ENCODE measurements around the gene NFASC. TPM values are rescaled to one million over a fixed set of nuclear protein-coding genes. Genes with fewer than 3 reads are reported as not detected.

NFASC gene
- total and polyA plus RNA-seq, 2 donors (not counting 3 experiments of a cell fraction or from before 2014, with no cell fraction given), result not detected

- H4K20me1 ChIP-seq (replicated peaks; ENCODE audit: control insufficient read depth, extremely low read depth, insufficient read depth, low read length), result no peaks in the 10 kb centered on the region
- no peaks in the 10 kb centered on the region for H3K9me1 ChIP-seq (replicated peaks; ENCODE audit: control insufficient read depth, extremely low read depth, insufficient read depth, low read length)
- H3K9ac ChIP-seq (replicated peaks; ENCODE audit: extremely low read depth, insufficient read depth, low read length), result no peak overlapping the region
- no peaks in the 10 kb centered on the region for H3K36me3 ChIP-seq (ENCODE audit: control insufficient read depth in 2 of 2, extremely low read depth in 1 of 2, insufficient read depth in 2 of 2, low read length in 2 of 2)
- ChIA-PET CTCF (interaction anchor here (2.1 kb wide), 1 partner anchor 45 kb away, joined by 20 read pairs; no protein-coding TSS in a partner anchor), POLR2A (no interaction called here)
- DNase-seq (ENCODE audit: low read depth, low spot score) (no peak), FAIRE-seq (no peak)
- no peaks in the 10 kb centered on the region for H3K79me2 ChIP-seq (ENCODE audit: control insufficient read depth, insufficient read depth, low read length)
- intact Hi-C loops (cut with micrococcal nuclease) (no loop called here), dilution Hi-C loops (cut with MboI; ENCODE audit: extremely low pct_ligation_motif_present, low sequenced_read_pairs) (no loop called here)
- no peaks in the 10 kb centered on the region for H3K9me3 ChIP-seq (replicated peaks; ENCODE audit: control insufficient read depth, insufficient read depth, low read length)
- H2AFZ ChIP-seq (ENCODE audit: low read depth, low read length), result no peak overlapping the region
- TF ChIP-seq CTCF (IDR thresholded peaks at IDR 0.05; ENCODE audit: extremely low read depth in 1 of 2, insufficient read depth in 1 of 2, low read depth in 1 of 2, low read length in 2 of 2), result no peak
- no peak for TF ChIP-seq GATA2 (IDR thresholded peaks at IDR 0.05; ENCODE audit: insufficient read depth, insufficient read length, low read depth, low read length)
- BruUV-seq (replicated peaks), result no TSS peak
- H3K27ac ChIP-seq (ENCODE audit: insufficient read depth, low read depth, low read length), result no peak overlapping the region
- H3K4me2 ChIP-seq (ENCODE audit: insufficient read depth, low read length), result no peak overlapping the region
- H3K27me3 ChIP-seq (ENCODE audit: control insufficient read depth in 2 of 2, insufficient read depth in 2 of 2, low read length in 2 of 2), result peaks cover 3 to 5% of the 10 kb centered on the region in 2 experiments
- no peak overlapping the region for H3K4me3 ChIP-seq (replicated peaks in 1 of 3; ENCODE audit: insufficient read depth in 1 of 3, low read depth in 1 of 3, low read length in 3 of 3)
- no peaks in the 10 kb centered on the region for H3K4me1 ChIP-seq (ENCODE audit: control insufficient read depth, extremely low read depth, insufficient read depth, low read length)
Measured at GRCh38 chr1:205016584-205016983, 145.9 kb downstream of the NFASC start.

GRCh38 chr1:205017001-205017400 is 146.3 kb downstream of the NFASC start:
- no peak overlapping the region for H2AFZ ChIP-seq (ENCODE audit: low read depth, low read length)
- no peaks in the 10 kb centered on the region for H4K20me1 ChIP-seq (replicated peaks; ENCODE audit: control insufficient read depth, extremely low read depth, insufficient read depth, low read length)
- no peak overlapping the region for H3K4me3 ChIP-seq (replicated peaks in 1 of 3; ENCODE audit: insufficient read depth in 1 of 3, low read depth in 1 of 3, low read length in 3 of 3)
- no peak overlapping the region for H3K27ac ChIP-seq (ENCODE audit: insufficient read depth, low read depth, low read length)
- intact Hi-C loops (cut with micrococcal nuclease), result no loop called here
- H3K9ac ChIP-seq (replicated peaks; ENCODE audit: extremely low read depth, insufficient read depth, low read length), result no peak overlapping the region
- DNase-seq (ENCODE audit: low read depth, low spot score), result no peak
- no peak overlapping the region for H3K4me2 ChIP-seq (ENCODE audit: insufficient read depth, low read length)
- H3K9me1 ChIP-seq (replicated peaks; ENCODE audit: control insufficient read depth, extremely low read depth, insufficient read depth, low read length), result no peaks in the 10 kb centered on the region
- H3K79me2 ChIP-seq (ENCODE audit: control insufficient read depth, insufficient read depth, low read length), result no peaks in the 10 kb centered on the region
- TF ChIP-seq EZH2 (IDR thresholded peaks at IDR 0.05; ENCODE audit: borderline replicate concordance, low read depth, low read length, severe bottlenecking), result no peak
- no peak for TF ChIP-seq POLR2AphosphoS5 (IDR thresholded peaks at IDR 0.05; ENCODE audit: insufficient read depth, low read depth, low read length)
- no peak for TF ChIP-seq JUN (IDR thresholded peaks at IDR 0.05; ENCODE audit: borderline replicate concordance, insufficient read depth, insufficient read length, low read depth)
- no peak for TF ChIP-seq POLR2A (IDR thresholded peaks at IDR 0.05; ENCODE audit: low read depth, low read length)
- no peak for TF ChIP-seq FOS (IDR thresholded peaks at IDR 0.05; ENCODE audit: borderline replicate concordance, insufficient read depth, low read length)
- no peak for TF ChIP-seq GATA2 (IDR thresholded peaks at IDR 0.05; ENCODE audit: insufficient read depth, insufficient read length, low read depth, low read length)
- TF ChIP-seq MYC (IDR thresholded peaks at IDR 0.05; ENCODE audit: low read depth, low read length), result no peak
- TF ChIP-seq, protein P1, sequence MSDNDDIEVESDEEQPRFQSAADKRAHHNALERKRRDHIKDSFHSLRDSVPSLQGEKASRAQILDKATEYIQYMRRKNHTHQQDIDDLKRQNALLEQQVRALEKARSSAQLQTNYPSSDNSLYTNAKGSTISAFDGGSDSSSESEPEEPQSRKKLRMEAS (IDR thresholded peaks at IDR 0.05; ENCODE audit: insufficient read depth, insufficient read length), result no peak
- no peak for TF ChIP-seq CTCF (IDR thresholded peaks at IDR 0.05; ENCODE audit: extremely low read depth in 1 of 2, insufficient read depth in 1 of 2, low read depth in 1 of 2, low read length in 2 of 2)
- H3K9me3 ChIP-seq (replicated peaks; ENCODE audit: control insufficient read depth, insufficient read depth, low read length), result no peaks in the 10 kb centered on the region
- ChIA-PET POLR2A (no interaction called here), CTCF (interaction anchor here (0.6 kb wide), 1 partner anchor 11 kb away, joined by 3 read pairs; no protein-coding TSS in a partner anchor)
- no peaks in the 10 kb centered on the region for H3K36me3 ChIP-seq (ENCODE audit: control insufficient read depth in 2 of 2, extremely low read depth in 1 of 2, insufficient read depth in 2 of 2, low read length in 2 of 2)
- no peaks in the 10 kb centered on the region for H3K4me1 ChIP-seq (ENCODE audit: control insufficient read depth, extremely low read depth, insufficient read depth, low read length)
- FAIRE-seq, result no peak
- H3K27me3 ChIP-seq (ENCODE audit: control insufficient read depth in 2 of 2, insufficient read depth in 2 of 2, low read length in 2 of 2), result peaks cover 3 to 5% of the 10 kb centered on the region in 2 experiments
- BruUV-seq (replicated peaks), result no TSS peak
- dilution Hi-C loops (cut with MboI; ENCODE audit: extremely low pct_ligation_motif_present, low sequenced_read_pairs), result no loop called here
